NCI-H2196 (cell line): ENCODE data around the gene USP20.
"Not testable (repeated sequence)": the region's sequence is repeated elsewhere in the genome, so short reads cannot be mapped to it uniquely, and the experiment has no call there.

Experiments
- DNase-seq: peaks from one replicate; lab custom pipeline; 2025; ENCODE audit not compliant: unreplicated experiment; lab: John Stamatoyannopoulos, UW

Gene USP20

GRCh38 chr9:129889122-129889940 lies 54.1 kb downstream of the USP20 start:
- DNase-seq: no peak

GRCh38 chr9:129889941-129890717 lies 54.9 kb downstream of the USP20 start:
- DNase-seq: no peak

GRCh38 chr9:129890718-129891299 lies 55.6 kb downstream of the USP20 start:
- not testable (repeated sequence) for DNase-seq

- DNase-seq: no peak
These were observed 56.3 kb downstream of the USP20 start for GRCh38 chr9:129891569-129891968.

- DNase-seq: no peak
These were observed 59.0 kb downstream of the USP20 start for GRCh38 chr9:129894120-129894823.

DNA sequence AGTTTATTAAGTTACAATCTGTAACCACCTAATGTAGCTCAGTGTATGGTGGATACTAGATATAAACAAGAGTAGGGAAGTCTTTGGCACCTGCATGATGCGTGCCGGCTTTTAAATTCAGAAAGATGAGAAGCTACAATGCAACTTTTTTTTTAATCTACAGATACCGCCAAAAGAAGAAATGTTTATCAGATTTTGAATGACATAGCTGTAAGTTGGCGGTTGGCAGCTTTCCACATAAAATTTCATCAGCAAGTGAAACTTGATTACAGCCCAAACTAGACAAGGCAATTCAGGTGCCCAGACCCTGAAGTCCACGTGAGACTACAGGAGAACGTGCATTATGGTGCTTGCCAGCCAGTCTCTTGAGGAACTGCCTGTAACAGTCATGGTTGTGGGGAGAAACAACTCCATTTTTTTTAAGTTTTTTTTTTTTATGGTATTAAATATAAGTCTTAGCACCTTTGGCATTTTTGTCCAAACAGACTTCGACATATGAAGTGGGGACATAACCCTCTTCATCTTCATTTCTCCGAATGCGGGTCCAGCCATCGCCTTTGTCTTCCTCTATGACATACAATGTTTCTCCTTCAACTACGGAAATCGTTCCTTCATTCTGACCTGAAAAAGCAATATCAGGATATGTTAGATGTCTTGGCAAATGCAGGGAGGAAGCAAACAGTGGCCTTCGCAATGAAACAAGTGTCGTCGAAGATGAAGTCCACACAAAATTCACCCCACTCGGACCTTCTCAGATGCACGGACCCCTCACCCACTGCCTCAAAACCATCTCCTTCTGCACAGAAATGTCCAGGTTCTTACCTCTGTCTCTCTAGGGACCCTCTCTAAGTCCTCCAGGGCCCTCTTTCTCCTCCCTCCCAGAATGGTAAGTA lies 60.4 kb downstream of the USP20 start:
- no peak for DNase-seq

DNA sequence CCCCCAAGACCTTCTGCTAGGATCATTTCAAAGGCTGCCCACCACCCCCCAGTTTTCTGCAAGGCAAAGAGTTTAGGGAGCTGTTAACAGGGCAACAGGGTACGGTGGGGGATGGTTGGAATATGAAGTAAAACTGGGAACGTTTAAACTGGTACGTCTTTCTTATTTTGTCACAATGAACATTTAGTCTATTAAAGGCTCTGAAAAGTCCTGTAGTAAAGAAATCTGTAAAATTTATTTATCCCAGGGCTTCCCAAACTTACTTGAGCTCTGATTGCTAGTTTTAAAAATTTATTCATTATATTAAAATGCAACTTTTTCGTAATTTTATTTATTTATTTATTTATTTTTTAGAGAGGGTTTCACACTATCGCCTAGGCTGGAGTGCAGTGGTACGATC lies 62.0 kb downstream of the USP20 start:
- no peak for DNase-seq

- no peak for DNase-seq
These were observed 62.9 kb downstream of the USP20 start for GRCh38 chr9:129898185-129898584.

- DNase-seq: no peak
These were observed 64.4 kb downstream of the USP20 start for GRCh38 chr9:129899620-129900019.

- DNase-seq: no peak
These were observed 65.2 kb downstream of the USP20 start for GRCh38 chr9:129900263-129901027.

GRCh38 chr9:129901993-129902739 lies 66.9 kb downstream of the USP20 start:
- DNase-seq: no peak

DNA sequence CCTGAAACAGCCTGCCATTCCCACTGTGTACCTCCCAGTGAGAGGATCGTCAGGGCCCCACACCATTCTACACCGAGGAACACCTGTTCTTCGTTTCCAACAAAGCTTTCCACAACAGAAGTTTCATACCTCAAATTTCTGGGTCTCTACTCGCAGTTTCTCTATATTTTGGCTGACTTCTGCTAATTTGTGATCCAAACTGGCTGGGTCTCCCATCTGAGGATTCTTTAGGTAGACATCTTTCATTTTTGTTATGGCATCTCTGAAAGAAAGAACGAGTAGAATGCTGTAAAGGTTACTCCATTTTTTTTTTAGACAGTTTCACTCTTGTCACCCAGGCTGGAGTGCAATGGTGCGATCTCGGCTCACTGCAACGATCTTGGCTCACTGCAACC lies 67.5 kb downstream of the USP20 start:
- DNase-seq: no peak

GRCh38 chr9:129904734-129905133 lies 69.5 kb downstream of the USP20 start:
- DNase-seq: no peak

- DNase-seq: no peak
These were observed 71.0 kb downstream of the USP20 start for GRCh38 chr9:129906298-129906697.

- no peak for DNase-seq
These were observed 71.9 kb downstream of the USP20 start for GRCh38 chr9:129907201-129907600.

- DNase-seq: no peak
These were observed 73.6 kb downstream of the USP20 start for GRCh38 chr9:129908906-129909305.

- DNase-seq: no peak
These were observed 74.6 kb downstream of the USP20 start for GRCh38 chr9:129909851-129910250.

DNA sequence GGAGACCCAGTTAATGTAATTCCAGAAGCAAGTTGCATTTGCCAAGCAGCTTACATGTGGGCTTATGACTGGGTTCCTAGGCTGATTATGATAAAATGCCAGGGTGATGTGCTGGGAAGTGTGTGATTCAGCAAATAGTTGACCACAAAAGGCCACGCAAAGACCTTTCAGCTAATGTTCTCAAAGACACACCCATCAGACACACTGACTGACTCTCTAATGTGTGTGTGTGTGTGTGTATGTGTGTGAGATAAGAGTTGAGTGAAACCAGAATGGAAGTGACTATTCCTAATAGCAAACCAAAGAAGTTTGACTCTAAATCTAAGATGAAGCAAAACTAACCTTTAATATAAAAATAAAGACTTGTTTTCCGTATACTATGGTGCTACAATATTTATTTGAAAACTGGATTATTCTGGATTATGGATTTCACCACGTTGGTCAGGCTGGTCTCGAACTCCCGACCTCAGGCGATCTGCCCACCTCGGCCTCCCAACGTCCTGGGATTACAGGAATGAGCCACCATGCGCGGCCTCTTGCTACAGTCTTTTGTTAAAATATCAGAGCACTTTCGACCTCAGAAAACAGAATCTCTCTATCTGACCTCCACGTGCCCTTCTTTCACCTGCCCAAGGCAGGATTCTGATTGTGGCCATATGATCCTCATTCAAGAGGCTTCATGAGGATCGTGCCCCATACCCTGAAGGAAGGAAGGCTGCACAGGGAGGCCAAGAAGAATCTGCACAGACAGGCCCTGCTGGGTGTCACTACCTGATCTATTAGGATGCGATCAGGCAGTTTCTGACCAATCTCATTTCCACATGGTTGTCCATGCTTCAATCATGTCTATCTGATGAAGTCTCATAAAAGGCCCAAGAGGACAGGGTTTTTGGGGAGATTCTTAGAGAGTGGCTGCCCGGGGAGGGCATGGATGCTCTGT lies 75.6 kb downstream of the USP20 start:
- no peak for DNase-seq
